Raji (cell line): Measurements from ENCODE around the gene PCK2.
A peak's percentile ranks its signal among the peaks of the same experiment; 100 is the strongest.

Experiments
- POLR2A ChIP-seq: IDR thresholded peaks from 2 replicates; pipeline ENCODE4 v1.6.1; 2011; ENCODE audit warnings: low read depth, low read length, control low read depth; ENCODE audit not compliant: insufficient read depth

The PCK2 gene

DNA sequence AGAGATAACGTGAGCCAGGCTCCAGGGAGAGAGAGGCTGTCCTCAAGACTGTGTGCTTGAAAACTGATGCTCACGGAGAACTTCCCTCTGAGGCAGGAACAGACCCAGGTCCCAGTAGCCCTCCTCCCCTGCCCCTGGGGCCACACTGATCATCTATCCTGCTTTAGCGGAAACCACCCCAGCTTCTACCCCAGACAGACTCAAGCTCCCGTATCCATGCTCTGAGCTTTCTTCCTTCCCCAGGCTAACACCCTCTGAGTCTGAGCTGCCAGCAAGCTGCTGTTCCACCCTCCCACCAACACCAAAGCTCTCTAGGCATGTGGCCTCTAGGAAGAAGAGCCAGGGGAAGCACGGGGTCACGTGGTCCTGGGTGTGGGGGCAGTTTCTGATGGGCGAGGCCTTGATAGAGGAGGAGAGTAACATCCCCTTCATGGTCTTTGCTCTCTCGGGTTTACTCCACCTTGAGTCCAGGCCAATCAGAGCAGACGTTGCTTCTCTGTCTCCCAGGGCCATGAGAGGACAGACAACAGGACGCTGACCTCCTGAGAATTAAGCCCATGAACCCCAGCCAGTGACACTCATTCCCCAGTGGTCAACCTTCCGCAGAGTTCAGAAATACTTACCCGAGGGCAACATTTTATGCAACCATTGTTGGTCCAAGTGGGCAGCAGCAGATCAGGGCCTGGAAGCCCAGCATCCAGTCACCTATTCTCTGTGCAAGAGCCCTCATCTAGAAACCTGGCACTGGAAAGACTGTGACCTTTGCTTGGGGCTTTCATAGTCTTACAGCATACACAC is 1.4 kb downstream of the PCK2 start:
- peak; percentile 90 for TF ChIP-seq POLR2A

DNA sequence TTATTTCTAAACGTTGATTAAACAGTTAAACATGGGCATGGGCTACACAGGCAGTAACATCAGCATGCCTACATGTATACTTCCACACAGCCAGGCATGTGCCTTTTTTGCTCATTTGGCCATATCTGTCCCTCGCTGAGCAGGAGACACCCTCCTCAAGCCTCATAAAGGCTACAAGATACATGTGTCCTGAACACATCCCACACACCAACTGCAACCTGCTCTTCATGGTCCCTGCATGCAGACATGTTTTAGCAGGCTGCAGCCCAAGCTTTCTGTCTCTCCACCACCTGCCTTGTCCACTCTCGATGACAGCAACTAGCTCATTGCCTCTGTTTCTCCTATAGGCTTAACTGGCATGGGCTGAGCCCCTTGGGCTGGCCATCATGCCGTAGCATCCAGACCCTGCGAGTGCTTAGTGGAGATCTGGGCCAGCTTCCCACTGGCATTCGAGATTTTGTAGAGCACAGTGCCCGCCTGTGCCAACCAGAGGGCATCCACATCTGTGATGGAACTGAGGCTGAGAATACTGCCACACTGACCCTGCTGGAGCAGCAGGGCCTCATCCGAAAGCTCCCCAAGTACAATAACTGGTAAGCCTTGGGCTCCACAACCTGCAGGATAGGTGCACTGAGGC is 2.6 kb downstream of the PCK2 start:
- peak; percentile 44; the same call in 1 of the 2 replicates for TF ChIP-seq POLR2A

DNA sequence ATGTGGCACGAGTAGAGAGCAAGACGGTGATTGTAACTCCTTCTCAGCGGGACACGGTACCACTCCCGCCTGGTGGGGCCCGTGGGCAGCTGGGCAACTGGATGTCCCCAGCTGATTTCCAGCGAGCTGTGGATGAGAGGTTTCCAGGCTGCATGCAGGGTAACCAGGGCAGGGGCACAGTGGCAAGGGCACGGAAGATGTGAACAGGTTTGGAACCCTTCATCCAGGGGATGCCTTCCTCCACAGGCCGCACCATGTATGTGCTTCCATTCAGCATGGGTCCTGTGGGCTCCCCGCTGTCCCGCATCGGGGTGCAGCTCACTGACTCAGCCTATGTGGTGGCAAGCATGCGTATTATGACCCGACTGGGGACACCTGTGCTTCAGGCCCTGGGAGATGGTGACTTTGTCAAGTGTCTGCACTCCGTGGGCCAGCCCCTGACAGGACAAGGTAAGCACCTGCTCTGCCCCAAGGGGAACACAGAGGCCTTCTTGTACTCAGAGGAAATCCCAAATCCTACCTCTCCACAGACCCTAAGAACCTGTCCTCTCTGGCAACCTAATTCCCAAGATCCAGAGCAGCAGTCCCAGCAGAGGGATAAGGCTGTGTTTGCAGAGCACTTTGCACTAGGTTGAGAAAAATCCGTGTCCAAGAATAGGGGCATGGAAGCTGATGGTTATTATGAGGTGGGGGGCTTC is 4.3 kb downstream of the PCK2 start:
- TF ChIP-seq POLR2A = no peak

DNA sequence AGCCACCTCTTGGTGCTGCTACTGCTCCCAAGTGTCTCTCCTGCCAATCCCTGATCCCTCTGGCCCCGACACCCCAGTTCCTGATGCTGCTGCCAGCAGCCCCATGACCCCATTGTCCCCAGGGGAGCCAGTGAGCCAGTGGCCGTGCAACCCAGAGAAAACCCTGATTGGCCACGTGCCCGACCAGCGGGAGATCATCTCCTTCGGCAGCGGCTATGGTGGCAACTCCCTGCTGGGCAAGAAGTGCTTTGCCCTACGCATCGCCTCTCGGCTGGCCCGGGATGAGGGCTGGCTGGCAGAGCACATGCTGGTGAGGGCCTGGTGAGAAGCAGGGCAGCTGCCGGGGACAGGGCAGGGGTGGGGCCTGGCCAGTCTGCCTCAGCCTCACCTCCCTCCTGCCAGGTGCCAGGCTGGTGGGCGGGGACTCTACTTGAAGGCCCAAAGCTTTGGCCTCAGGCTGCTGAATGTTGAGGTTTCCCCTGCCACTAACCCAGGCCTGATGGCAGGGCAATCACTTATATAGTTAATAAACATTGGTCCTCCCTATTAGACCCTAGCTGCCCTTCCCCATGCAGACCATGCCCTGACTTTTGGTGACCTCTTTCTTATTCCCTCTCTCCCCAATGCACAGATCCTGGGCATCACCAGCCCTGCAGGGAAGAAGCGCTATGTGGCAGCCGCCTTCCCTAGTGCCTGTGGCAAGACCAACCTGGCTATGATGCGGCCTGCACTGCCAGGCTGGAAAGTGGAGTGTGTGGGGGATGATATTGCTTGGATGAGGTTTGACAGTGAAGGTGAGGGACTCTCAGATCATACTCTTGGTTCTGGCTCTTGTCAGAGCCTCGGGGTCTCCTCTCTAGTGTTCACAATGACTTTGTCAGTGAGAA is 5.1 kb downstream of the PCK2 start:
- no peak for TF ChIP-seq POLR2A

DNA sequence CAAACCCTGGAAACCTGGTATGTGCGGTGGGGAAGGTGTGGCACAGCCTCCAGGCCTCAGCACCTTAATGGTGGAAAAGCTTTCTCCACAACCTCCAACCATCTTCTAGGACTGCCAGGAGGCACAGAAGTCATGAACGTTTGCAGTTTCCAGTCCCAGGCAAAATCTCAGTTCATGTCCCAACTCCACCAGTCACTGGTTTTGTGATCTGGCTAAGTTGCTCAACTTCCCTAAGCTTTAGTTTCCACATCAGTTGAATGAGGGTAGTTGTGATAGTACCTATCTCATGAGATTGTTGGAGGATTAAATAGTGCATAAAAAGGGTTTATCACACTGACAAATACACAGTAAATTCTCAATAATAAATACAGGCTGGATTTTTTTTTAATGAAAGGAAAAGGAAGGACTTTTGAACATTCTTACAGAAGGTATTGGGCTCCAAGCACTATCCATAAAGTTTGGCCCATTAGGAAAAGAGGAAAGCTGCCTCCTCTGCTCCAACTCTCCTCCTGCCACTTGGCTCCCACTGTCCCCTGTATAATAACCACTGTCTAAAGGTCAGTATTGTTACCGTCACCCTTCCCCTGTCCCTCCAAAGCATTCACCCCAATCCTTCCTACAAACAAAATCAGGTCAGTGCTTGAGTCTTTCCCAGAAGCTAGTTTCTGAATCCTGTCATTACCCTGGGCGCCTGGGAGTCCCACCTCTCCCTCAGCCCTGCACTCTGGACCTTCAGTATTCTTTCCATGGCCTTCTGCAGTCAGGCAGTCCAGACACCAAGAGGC is 6.3 kb downstream of the PCK2 start:
- TF ChIP-seq POLR2A = no peak

DNA sequence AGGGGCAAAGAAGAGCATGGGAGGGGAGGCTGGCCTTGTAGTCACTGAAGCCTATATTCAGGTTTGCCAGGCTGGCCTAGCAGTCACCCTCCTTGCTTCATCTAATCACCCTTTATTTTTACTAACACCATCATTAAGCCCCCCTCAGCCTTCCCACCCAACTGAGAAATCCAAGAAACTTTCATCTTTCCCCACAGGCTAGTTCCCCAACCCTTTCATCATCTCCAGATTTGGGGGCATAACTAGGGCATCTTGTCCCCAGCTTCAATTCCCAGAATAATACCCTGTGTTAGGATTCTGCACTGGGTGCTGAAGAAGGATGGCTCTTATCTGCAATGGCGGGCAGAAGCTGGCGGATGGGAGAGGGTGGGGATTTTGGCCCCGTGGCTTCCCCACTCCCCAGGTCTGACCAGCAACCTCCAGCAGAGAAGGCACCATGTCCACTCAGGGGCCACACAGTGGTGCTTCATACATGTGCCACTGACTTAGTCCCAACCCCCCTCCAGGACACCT is 6.9 kb downstream of the PCK2 start:
- no peak for TF ChIP-seq POLR2A

DNA sequence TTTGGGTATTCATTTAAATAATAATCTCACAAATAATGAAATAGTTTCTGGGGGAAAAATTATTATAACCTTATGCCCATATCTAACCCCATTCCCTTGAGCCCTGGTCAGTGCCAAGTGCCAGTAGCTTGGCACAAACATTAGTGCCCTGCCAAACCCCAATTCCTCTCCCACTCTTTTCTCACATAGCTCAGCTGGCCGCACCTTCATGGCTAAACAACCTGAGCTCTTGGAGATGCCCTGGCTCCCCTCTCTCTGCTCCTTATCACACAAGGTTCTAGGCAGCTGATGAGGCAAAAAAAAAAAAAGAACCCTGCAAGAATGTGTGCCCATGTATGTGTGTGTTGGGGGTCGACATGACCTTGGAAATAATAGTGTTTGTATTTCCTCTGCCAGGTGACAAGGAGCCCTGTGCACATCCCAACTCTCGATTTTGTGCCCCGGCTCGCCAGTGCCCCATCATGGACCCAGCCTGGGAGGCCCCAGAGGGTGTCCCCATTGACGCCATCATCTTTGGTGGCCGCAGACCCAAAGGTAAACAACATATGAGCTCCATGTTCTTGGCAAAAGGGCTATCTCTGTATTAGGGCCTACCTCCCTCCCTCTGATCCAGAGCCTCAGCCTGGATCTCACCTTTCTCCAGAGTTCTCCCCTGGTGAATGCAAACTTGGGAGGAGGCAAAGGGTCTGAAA is 8.4 kb downstream of the PCK2 start:
- no peak for TF ChIP-seq POLR2A

DNA sequence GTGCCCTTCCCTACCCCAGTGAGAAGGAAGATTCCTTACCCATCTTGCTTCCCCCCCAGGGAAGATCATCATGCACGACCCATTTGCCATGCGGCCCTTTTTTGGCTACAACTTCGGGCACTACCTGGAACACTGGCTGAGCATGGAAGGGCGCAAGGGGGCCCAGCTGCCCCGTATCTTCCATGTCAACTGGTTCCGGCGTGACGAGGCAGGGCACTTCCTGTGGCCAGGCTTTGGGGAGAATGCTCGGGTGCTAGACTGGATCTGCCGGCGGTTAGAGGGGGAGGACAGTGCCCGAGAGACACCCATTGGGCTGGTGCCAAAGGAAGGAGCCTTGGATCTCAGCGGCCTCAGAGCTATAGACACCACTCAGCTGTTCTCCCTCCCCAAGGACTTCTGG is 9.3 kb downstream of the PCK2 start:
- no peak for TF ChIP-seq POLR2A

DNA sequence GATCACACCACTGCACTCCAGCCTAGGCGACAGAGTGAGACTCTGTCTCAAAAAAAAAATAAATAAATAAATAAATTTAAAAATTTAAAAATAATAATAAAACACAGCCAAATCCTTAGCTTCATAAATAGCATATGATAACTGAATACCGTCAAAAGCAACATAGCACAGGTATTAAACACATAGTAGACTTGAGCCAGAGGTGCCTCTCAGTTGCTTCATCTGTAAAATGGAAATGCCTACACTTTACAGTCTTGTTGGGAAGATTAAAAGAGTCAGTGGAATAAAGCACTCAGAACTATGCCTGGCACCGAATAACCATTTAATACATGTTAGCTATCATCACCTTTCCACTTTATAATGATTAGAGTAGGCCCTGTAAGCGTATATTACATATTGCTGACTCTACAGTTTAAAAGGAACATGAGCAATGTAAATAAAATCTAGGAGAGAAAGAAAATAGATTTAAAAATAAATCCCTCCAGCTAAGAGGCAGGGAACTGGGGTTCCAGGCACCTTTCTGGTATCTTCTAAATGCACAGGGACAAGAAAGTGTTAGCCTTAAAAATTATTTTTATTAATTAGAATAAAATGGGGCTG is 12.7 kb downstream of the PCK2 start:
- TF ChIP-seq POLR2A = no peak

DNA sequence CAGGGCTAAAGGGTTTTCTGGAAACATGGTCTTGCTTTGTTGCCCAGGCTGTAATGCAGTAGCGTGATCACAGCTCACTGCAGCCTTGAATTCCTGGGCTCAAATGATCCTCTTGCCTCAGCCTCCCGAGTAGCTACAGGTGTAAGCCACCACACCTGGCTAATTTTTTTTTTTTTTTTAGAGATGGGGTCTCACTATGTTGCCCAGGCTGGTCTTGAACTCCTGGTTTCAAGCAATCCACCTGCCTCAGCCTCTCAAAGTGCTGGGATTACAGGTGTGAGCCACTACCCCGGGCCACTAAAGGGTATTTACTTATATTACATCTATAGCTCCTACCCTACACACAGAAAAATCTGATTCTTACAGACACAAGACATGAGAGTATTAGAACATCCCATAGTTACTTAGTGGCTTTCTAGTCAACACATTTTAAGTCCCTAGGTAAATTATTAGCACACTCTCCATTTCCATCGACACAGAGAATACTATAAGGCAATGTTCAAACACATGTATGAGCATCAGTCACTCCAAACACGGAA is 14.3 kb downstream of the PCK2 start:
- no peak for TF ChIP-seq POLR2A

DNA sequence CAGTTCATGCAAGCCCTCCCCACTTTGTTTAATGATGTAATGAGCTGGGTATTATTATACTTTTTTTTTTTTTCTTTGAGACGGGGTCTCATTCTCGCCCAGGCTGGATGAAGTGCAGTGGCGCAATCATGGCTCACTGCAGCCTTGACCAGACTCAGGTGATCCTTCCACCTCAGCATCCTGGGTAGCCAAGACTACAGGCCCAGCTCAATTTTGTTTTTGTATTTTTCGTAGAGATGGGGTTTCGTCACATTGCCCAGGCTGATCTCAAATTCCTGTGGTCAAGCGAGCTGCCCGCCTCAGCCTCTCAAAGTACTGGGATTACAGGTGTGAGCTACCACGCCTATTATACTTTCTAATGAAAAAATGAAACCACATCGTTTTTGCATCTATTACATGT is 15.9 kb downstream of the PCK2 start:
- no peak for TF ChIP-seq POLR2A

DNA sequence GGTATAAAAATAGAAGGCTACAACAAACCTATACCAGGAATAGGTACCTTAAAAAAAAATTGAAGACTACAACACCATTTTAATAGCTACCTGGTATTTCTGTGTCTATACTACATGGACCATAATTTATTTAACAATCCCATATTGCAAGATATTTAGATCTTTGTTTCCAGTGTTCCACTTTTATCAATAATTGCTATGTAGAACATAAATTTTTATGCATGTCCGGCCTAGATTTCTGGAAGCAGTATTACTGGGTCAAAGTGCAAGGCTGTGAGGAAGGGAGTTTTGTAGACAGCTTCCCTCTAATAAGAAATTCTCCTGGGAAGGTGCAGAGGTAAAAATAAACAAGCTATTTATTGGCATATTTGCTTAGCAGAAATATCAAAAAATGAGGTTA is 16.4 kb downstream of the PCK2 start:
- TF ChIP-seq POLR2A = no peak

DNA sequence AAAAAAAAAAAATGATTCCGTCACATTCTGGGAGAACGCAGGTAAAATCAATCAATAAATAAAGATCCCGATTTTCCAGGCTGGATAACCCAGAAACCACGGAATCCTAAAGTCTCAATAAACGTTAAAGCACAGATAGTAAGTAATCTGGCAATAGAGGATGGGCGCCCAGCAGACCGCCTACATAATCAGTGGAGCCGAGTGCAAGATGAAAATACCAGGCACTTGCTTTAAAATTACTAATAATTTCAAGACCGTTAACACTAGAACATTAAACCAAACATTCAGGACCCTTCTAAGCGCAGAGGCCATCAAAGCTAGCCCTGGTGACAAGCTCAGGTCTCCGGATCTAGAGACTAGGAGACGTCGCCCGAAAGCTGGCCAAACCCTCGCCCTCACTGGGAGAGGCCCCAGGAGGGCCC is 19.3 kb downstream of the PCK2 start:
- no peak for TF ChIP-seq POLR2A

DNA sequence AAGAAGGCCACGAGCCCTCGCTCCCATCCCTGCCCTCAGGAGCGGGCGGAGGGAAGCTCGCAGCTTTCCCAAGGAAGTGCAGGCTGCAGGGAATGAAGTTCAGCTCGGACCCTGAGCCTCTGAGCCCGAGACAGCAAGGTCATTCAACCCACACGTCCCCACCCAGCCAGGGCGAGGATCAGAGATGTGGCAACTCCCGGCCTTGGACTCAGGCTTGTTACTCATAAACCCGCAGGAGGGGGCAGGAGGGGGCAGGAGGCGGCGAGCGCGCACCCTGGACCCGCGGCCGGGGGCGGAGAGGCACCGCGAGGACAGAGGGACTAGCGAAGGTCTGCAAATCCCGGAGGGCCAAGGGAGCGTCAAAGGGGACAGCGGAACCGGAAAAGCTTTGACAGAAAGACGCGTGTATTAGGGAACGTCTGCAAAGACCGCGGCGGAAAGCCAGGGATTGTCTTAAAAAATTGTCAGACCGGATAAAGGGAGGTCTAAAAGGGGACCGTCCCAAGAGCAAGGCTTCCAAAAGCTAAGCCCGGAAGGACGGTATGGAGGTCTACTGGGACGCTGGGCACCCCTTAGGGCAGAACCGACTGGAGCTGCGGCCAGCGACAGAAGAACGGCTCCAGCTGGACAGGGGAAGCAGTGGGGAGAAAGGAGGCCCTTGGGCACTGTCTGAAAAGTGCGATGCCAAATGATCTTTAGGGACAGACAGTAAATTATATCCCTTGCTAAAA is 19.9 kb downstream of the PCK2 start:
- peak; percentile 82 for TF ChIP-seq POLR2A
